Fibroblast of mammary gland (primary cell): ENCODE measurements around the gene CST9L.
"Not testable (repeated sequence)": the region's sequence is repeated elsewhere in the genome, so short reads cannot be mapped to it uniquely, and the experiment has no call there.

Experiments
- DNase-seq: peaks from one replicate; pipeline ENCODE4 v3.0.0-alpha.2; 2010; ENCODE audit warnings: low read depth
- H3K4me3 ChIP-seq: 2 replicates; pipeline ENCODE4 v1.5.1; 2011; ENCODE audit warnings: low read depth, mild to moderate bottlenecking, low read length, moderate library complexity; ENCODE audit not compliant: control insufficient read depth
- CTCF ChIP-seq: conservative IDR thresholded peaks from 2 replicates; pipeline ENCODE4 v1.5.1; 2011; ENCODE audit warnings: low read depth, low read length, inconsistent platforms; ENCODE audit not compliant: control insufficient read depth, insufficient read depth

The CST9L gene

GRCh38 chr20:23582293-23582692, 14.0 kb upstream of the CST9L start:
- H3K4me3 ChIP-seq = no peak overlapping the region
- TF ChIP-seq CTCF = no peak
- no peak for DNase-seq

- H3K4me3 ChIP-seq, DNase-seq: not testable (repeated sequence)
These were observed 13.5 kb upstream of the CST9L start for GRCh38 chr20:23581833-23582232.

- H3K4me3 ChIP-seq = no peak overlapping the region
- TF ChIP-seq CTCF = no peak
- DNase-seq = no peak
These were observed 6.7 kb upstream of the CST9L start for GRCh38 chr20:23574977-23575376.

GRCh38 chr20:23570178-23570760, 2.0 kb upstream of the CST9L start:
- no peak for DNase-seq
- H3K4me3 ChIP-seq = no peak overlapping the region
- TF ChIP-seq CTCF = no peak

- no peak for DNase-seq
- no peak overlapping the region for H3K4me3 ChIP-seq
- no peak for TF ChIP-seq CTCF
These were observed 1.3 kb upstream of the CST9L start for GRCh38 chr20:23569570-23569969.

GRCh38 chr20:23568971-23569330, 667 bp upstream of the CST9L start:
- H3K4me3 ChIP-seq = no peak overlapping the region
- TF ChIP-seq CTCF = no peak
- DNase-seq = no peak

- TF ChIP-seq CTCF = no peak
- DNase-seq = no peak
- no peak overlapping the region for H3K4me3 ChIP-seq
These were observed 1.9 kb downstream of the CST9L start for GRCh38 chr20:23566199-23566932.
